HFFc6 (cell line): Measurements from ENCODE around the gene CALHM2. TPM values are rescaled to one million over a fixed set of nuclear protein-coding genes. Genes with fewer than 3 reads are reported as not detected.
A peak's percentile ranks its signal among the peaks of the same experiment; 100 is the strongest.

Experiments
- DNase-seq: peaks from one replicate; pipeline ENCODE4 v3.0.0-alpha.2; 2018
- H3K27ac Mint-ChIP-seq: 2 replicates; pipeline ENCODE4 v1.8.0; 2020; ENCODE audit warnings: mild to moderate bottlenecking, mixed read lengths
- H3K27me3 Mint-ChIP-seq: 2 replicates; pipeline ENCODE4 v1.8.0; 2021; ENCODE audit warnings: mild to moderate bottlenecking, moderate library complexity, mixed read lengths; ENCODE audit not compliant: insufficient read depth
- H3K36me3 Mint-ChIP-seq: 2 replicates; pipeline ENCODE4 v1.8.0; 2021; ENCODE audit warnings: low read depth, mixed read lengths
- H3K4me1 Mint-ChIP-seq: 2 replicates; pipeline ENCODE4 v1.8.0; 2020; ENCODE audit warnings: low read depth, mixed read lengths
- H3K4me3 Mint-ChIP-seq: 2 replicates; pipeline ENCODE4 v1.8.0; 2020; ENCODE audit warnings: mild to moderate bottlenecking, moderate library complexity, mixed read lengths
- H3K9me3 Mint-ChIP-seq: 2 replicates; pipeline ENCODE4 v1.8.0; 2020; ENCODE audit warnings: mild to moderate bottlenecking, mixed read lengths
- total RNA-seq, 6 experiments: library from RNA; stranded (reverse); fragmentation: NEBNext Ultra II Directional; extraction: Animal tissue kit (Norgen Biotek cat#: 25700); gene quantifications; 2 replicates in 1 of 6; 3 replicates in 5 of 6; pipeline ENCODE4 v1.2.3, GENCODE V29; 2021
- TF ChIP-seq, protein P1 (sequence below): fragments of 200-600 bp; sonication (generic); IDR thresholded peaks from 2 replicates; pipeline ENCODE4 v1.5.0; 2021; ENCODE audit warnings: antibody characterized with exemption, mild to moderate bottlenecking

CALHM2 gene
- total RNA-seq, 6 experiments from 2014 or later, result 41.0 to 46.0 (median 45.1) TPM

- TF ChIP-seq, protein P1, sequence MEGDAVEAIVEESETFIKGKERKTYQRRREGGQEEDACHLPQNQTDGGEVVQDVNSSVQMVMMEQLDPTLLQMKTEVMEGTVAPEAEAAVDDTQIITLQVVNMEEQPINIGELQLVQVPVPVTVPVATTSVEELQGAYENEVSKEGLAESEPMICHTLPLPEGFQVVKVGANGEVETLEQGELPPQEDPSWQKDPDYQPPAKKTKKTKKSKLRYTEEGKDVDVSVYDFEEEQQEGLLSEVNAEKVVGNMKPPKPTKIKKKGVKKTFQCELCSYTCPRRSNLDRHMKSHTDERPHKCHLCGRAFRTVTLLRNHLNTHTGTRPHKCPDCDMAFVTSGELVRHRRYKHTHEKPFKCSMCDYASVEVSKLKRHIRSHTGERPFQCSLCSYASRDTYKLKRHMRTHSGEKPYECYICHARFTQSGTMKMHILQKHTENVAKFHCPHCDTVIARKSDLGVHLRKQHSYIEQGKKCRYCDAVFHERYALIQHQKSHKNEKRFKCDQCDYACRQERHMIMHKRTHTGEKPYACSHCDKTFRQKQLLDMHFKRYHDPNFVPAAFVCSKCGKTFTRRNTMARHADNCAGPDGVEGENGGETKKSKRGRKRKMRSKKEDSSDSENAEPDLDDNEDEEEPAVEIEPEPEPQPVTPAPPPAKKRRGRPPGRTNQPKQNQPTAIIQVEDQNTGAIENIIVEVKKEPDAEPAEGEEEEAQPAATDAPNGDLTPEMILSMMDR, result no peak
- Mint-ChIP-seq H3K27ac (0 out of 2 replicates have a peak within 1 kb of the TSS, but pooled peaks have one; percentile 8), H3K36me3 (no peaks in the 10 kb centered on the region), H3K4me1 (peaks cover 34% of the 10 kb centered on the region), H3K4me3 (no peak within 1 kb of the TSS; the same call in 1 of the 2 replicates), H3K27me3 (peaks cover 3% of the 10 kb centered on the region), H3K9me3 (no peaks in the 10 kb centered on the region)
- DNase-seq, result peak; percentile 15
These were observed 27.0 kb upstream of the CALHM2 start, which contains the start of gene CALHM3 for GRCh38 chr10:103479135-103479534. Gene CALHM3 (minus strand): TSS chr10:103479240. CDS start chr10:103479032, 208 bp downstream.

DNA sequence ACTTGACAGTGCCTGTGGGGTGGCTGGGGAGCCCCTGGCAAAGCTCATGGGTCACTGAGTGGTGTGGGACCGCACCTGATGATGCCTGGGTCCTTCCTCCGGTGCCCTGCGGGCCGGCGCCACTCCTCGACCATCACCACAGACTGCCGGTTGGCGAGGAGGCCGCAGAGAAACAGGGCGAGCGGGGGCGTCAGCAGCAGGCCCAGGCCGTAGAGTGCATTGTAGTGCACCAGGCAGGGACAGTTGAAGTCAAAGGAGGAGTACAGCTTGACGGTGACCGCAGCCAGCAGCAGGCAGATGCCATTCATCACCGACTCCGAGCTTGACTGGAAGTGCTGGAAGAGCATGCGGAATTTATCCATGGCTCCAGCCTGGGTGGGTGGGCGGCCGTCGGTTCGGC lies 26.5 kb upstream of the CALHM2 start:
- Mint-ChIP-seq H3K9me3 (no peaks in the 10 kb centered on the region), H3K36me3 (no peaks in the 10 kb centered on the region), H3K27me3 (peaks cover 5% of the 10 kb centered on the region), H3K27ac (no peak overlapping the region), H3K4me3 (no peak overlapping the region), H3K4me1 (peaks cover 34% of the 10 kb centered on the region)
- no peak for DNase-seq
- TF ChIP-seq, protein P1, result no peak

GRCh38 chr10:103476046-103476768 lies 24.0 kb upstream of the CALHM2 start:
- Mint-ChIP-seq H3K4me1 (peaks cover 29% of the 10 kb centered on the region), H3K9me3 (no peaks in the 10 kb centered on the region), H3K36me3 (no peaks in the 10 kb centered on the region), H3K27ac (no peak overlapping the region), H3K4me3 (no peak overlapping the region), H3K27me3 (peaks cover 5% of the 10 kb centered on the region)
- DNase-seq, result no peak
- TF ChIP-seq, protein P1, result peak; percentile 34; the same call in 1 of the 2 replicates

DNA sequence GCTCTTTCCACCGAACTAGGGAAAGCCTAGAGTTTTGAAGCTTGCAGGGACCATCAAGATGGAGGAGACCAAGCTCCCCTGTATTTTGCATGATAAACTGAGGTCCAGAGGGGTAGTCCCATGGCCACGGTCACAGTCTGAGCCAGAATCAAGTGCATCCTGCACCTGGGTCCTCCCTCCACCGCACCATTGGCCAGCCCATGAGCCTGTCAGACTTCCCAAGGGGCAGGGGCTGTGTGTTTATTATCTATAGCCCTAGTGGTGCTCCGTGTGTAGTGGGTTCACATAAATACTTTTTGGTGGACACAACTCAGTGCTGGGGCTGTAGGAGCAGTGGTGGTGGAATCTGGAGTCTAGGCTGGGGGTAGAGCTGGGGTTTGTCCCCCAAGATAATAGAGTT lies 23.3 kb upstream of the CALHM2 start:
- Mint-ChIP-seq H3K4me3 (no peak overlapping the region), H3K4me1 (peaks cover 22% of the 10 kb centered on the region), H3K27ac (no peak overlapping the region), H3K9me3 (no peaks in the 10 kb centered on the region), H3K36me3 (no peaks in the 10 kb centered on the region), H3K27me3 (peaks cover 5% of the 10 kb centered on the region)
- no peak for DNase-seq
- TF ChIP-seq, protein P1, result no peak

DNA sequence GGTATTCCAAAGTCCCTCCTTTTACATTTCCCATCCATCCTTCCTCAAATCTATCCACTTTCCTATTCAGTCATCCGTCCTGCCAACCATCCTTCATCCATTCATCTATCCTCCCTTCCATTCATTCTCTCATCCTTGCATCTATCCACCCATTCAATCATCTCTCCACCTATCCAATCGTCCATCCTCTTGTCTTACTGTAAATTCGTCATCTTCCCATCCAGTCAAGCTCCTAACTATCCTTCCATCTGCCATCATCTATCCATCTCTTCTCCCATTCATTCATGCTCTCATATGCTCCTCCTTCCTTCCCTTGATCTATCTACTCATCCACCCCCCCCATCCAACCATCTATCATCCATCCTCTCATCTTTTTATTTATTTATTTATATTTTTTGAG lies 21.9 kb upstream of the CALHM2 start:
- TF ChIP-seq, protein P1, result no peak
- Mint-ChIP-seq H3K36me3 (no peaks in the 10 kb centered on the region), H3K4me1 (peaks cover 9% of the 10 kb centered on the region)

More for the DNA sequence above, 21.9 kb upstream of the CALHM2 start:
- Mint-ChIP-seq H3K4me3 (no peak overlapping the region), H3K27ac (no peak overlapping the region), H3K9me3 (no peaks in the 10 kb centered on the region), H3K27me3 (peaks cover 7% of the 10 kb centered on the region)
- no peak for DNase-seq
